AG04450 (cell line): Measurements from ENCODE around the gene FZD4. TPM values are rescaled to one million over a fixed set of nuclear protein-coding genes. Genes with fewer than 3 reads are reported as not detected.

Source experiments
- CTCF ChIA-PET: fragments of 300-600, 350-600 bp; formaldehyde crosslinking; extraction: SDS; loops from one replicate; lab custom pipeline; 2022; ENCODE audit warnings: antibody characterized with exemption, inconsistent platforms; lab: Charles Lee
- POLR2A ChIA-PET: fragments of 350-600 bp; formaldehyde crosslinking; extraction: SDS; loops from one replicate; lab custom pipeline; 2021; ENCODE audit warnings: antibody characterized with exemption, inconsistent platforms; lab: Yijun Ruan, JAX
- DNase-seq: peaks from one replicate; pipeline ENCODE4 v3.0.0-alpha.2; 2011; ENCODE audit warnings: low read depth, low spot score
- H3K27ac ChIP-seq: one replicate; pipeline ENCODE4 v1.5.1; 2012; ENCODE audit warnings: low read depth, low read length, control low read depth
- H3K27me3 ChIP-seq: one replicate; pipeline ENCODE4 v1.6.0; 2012; ENCODE audit warnings: low read length; ENCODE audit not compliant: control insufficient read depth, insufficient read depth
- H3K4me3 ChIP-seq: 2 replicates; pipeline ENCODE4 v1.5.1; 2011; ENCODE audit warnings: mild to moderate bottlenecking, low read depth, low read length, control low read depth
- H3K9me3 ChIP-seq: 2 replicates; pipeline ENCODE4 v1.5.1; 2012; ENCODE audit warnings: low read length; ENCODE audit not compliant: control insufficient read depth, insufficient read depth
- CTCF ChIP-seq: IDR thresholded peaks from 2 replicates; pipeline ENCODE4 v1.5.1; 2011; ENCODE audit warnings: low read depth, low read length, control low read depth, inconsistent platforms
- polyA plus RNA-seq: library from polyadenylated mRNA; depleted of rRNA; stranded (reverse); fragments of >200 nt; gene quantifications from 2 replicates; pipeline ENCODE4 v1.2.3, GENCODE V29; 2011

Gene FZD4
- polyA plus RNA-seq, 1 experiment = 5.3 TPM

GRCh38 chr11:86912238-86912637, 43.0 kb downstream of the FZD4 start:
- TF ChIP-seq CTCF = no peak
- DNase-seq = no peak
- ChIA-PET CTCF (interaction anchor here (2.2 kb wide), 1 partner anchor 42 kb away, joined by 9 read pairs; no protein-coding TSS in a partner anchor), POLR2A (no interaction called here)
- H3K9me3 ChIP-seq = peaks cover 3% of the 10 kb centered on the region; the same call in 1 of the 2 replicates
- no peaks in the 10 kb centered on the region for H3K27me3 ChIP-seq
- no peak overlapping the region for H3K27ac ChIP-seq
- no peak overlapping the region for H3K4me3 ChIP-seq

- Histone ChIP-seq H3K27ac (no peak overlapping the region), H3K9me3 (peaks cover 3% of the 10 kb centered on the region), H3K4me3 (no peak overlapping the region), H3K27me3 (no peaks in the 10 kb centered on the region)
- TF ChIP-seq CTCF = no peak
- DNase-seq = no peak
- POLR2A ChIA-PET = no interaction called here
- CTCF ChIA-PET = interaction anchor here (0.6 to 2.4 kb wide), 4 partner anchors 9 to 381 kb away, joined by 4 to 15 read pairs (median 5); no protein-coding TSS in a partner anchor
Measured at GRCh38 chr11:86910592-86910991, 44.6 kb downstream of the FZD4 start.

- ChIA-PET POLR2A (no interaction called here), CTCF (interaction anchor here (1.4 kb wide), 1 partner anchor 36 kb away, joined by 6 read pairs; no protein-coding TSS in a partner anchor)
- no peak for TF ChIP-seq CTCF
Measured at GRCh38 chr11:86906198-86906597, 49.0 kb downstream of the FZD4 start.

GRCh38 chr11:86905252-86905651, 49.9 kb downstream of the FZD4 start:
- Histone ChIP-seq H3K4me3 (no peak overlapping the region), H3K9me3 (no peaks in the 10 kb centered on the region; the same call in 1 of the 2 replicates), H3K27ac (no peak overlapping the region), H3K27me3 (no peaks in the 10 kb centered on the region)
- TF ChIP-seq CTCF = no peak
- POLR2A ChIA-PET = interaction anchor here (0.7 kb wide), 1 partner anchor 1096 kb away, joined by 4 read pairs; no protein-coding TSS in a partner anchor
- DNase-seq = no peak
- CTCF ChIA-PET = no interaction called here

More at GRCh38 chr11:86906198-86906597, 49.0 kb downstream of the FZD4 start:
- no peak for DNase-seq
- H3K4me3 ChIP-seq = no peak overlapping the region
- H3K9me3 ChIP-seq = no peaks in the 10 kb centered on the region; the same call in 1 of the 2 replicates
- no peak overlapping the region for H3K27ac ChIP-seq
- no peaks in the 10 kb centered on the region for H3K27me3 ChIP-seq

GRCh38 chr11:86904001-86904400, 51.2 kb downstream of the FZD4 start:
- ChIA-PET CTCF (interaction anchor here (1.1 kb wide), 1 partner anchor 34 kb away, joined by 3 read pairs; no protein-coding TSS in a partner anchor), POLR2A (no interaction called here)
- Histone ChIP-seq H3K27me3 (no peaks in the 10 kb centered on the region), H3K27ac (no peak overlapping the region), H3K4me3 (no peak overlapping the region), H3K9me3 (no peaks in the 10 kb centered on the region; the same call in 1 of the 2 replicates)
- no peak for TF ChIP-seq CTCF
- no peak for DNase-seq
